SH-SY5Y (cell line): Measurements from ENCODE around the gene CACNA1I.

Experiments
- GATA2 ChIP-seq: IDR thresholded peaks from 2 replicates; pipeline ENCODE4 v1.6.1; 2011; ENCODE audit warnings: mild to moderate bottlenecking, low read depth, low read length
- GATA3 ChIP-seq: IDR thresholded peaks from 2 replicates; pipeline ENCODE4 v1.6.1; 2011; ENCODE audit warnings: low read depth, mild to moderate bottlenecking, low read length, moderate library complexity

GRCh38 chr22:39603345-39603744 is 32.8 kb downstream of the CACNA1I start:
- TF ChIP-seq GATA2 (no peak), GATA3 (no peak)
